H9 (cell line): ENCODE results near the gene SHB. TPM values are rescaled to one million over a fixed set of nuclear protein-coding genes. Genes with fewer than 3 reads are reported as not detected.
A peak's percentile ranks its signal among the peaks of the same experiment; 100 is the strongest.

Source experiments
- DNase-seq: peaks from one replicate; pipeline ENCODE4 v3.0.0-alpha.2; 2017
- H2AFZ ChIP-seq: one replicate; pipeline ENCODE4 v1.6.1; 2013; ENCODE audit warnings: mild to moderate bottlenecking, low read length, control low read depth, moderate library complexity
- H2AK5ac ChIP-seq: 2 replicates; pipeline ENCODE4 v1.6.1; 2013; ENCODE audit warnings: low read length, control low read depth, mixed read lengths; ENCODE audit not compliant: insufficient read length
- H2BK120ac ChIP-seq: one replicate; pipeline ENCODE4 v1.6.1; 2013; ENCODE audit warnings: low read depth, mild to moderate bottlenecking, low read length, control low read depth, inconsistent platforms; ENCODE audit not compliant: poor library complexity, severe bottlenecking
- H2BK12ac ChIP-seq: 2 replicates; pipeline ENCODE4 v1.6.1; 2013; ENCODE audit warnings: low read length, control low read depth, mixed read lengths, low read depth; ENCODE audit not compliant: insufficient read length
- H2BK15ac ChIP-seq: 2 replicates; pipeline ENCODE4 v1.6.1; 2013; ENCODE audit warnings: low read depth, low read length, control low read depth
- H2BK20ac ChIP-seq: one replicate; pipeline ENCODE4 v1.6.1; 2013; ENCODE audit warnings: low read depth, mild to moderate bottlenecking, low read length, control low read depth, inconsistent platforms; ENCODE audit not compliant: poor library complexity, severe bottlenecking
- H2BK5ac ChIP-seq: 2 replicates; pipeline ENCODE4 v1.6.1; 2013; ENCODE audit warnings: low read length, control low read depth, mixed read lengths; ENCODE audit not compliant: insufficient read length
- H3K14ac ChIP-seq: 2 replicates; pipeline ENCODE4 v1.6.1; 2013; ENCODE audit warnings: low read length, control low read depth; ENCODE audit not compliant: insufficient read depth
- H3K18ac ChIP-seq: 2 replicates; pipeline ENCODE4 v1.6.1; 2013; ENCODE audit warnings: low read depth, mild to moderate bottlenecking, mixed read lengths, low read length, control low read depth; ENCODE audit not compliant: insufficient read length
- H3K23ac ChIP-seq: 2 replicates; pipeline ENCODE4 v1.6.1; 2013; ENCODE audit warnings: low read length, control low read depth, mixed read lengths, low read depth; ENCODE audit not compliant: insufficient read length
- H3K23me2 ChIP-seq: 2 replicates; pipeline ENCODE4 v1.6.1; 2013; ENCODE audit warnings: low read depth, mild to moderate bottlenecking, mixed read lengths, low read length, control low read depth; ENCODE audit not compliant: insufficient read length, poor library complexity, severe bottlenecking
- H3K27ac ChIP-seq: 2 replicates; pipeline ENCODE4 v1.5.1; 2013; ENCODE audit warnings: low read length, control low read depth, mixed read lengths, low read depth; ENCODE audit not compliant: insufficient read length
- H3K27me3 ChIP-seq: 2 replicates; pipeline ENCODE4 v1.6.1; 2013; ENCODE audit warnings: low read length, control low read depth, inconsistent platforms; ENCODE audit not compliant: insufficient read depth
- H3K4ac ChIP-seq: 2 replicates; pipeline ENCODE4 v1.6.1; 2013; ENCODE audit warnings: low read depth, mild to moderate bottlenecking, control low read depth, inconsistent platforms, low read length, moderate library complexity
- H3K4me1 ChIP-seq: 2 replicates; pipeline ENCODE4 v1.6.1; 2013; ENCODE audit warnings: low read length, control low read depth, inconsistent platforms; ENCODE audit not compliant: insufficient read depth
- H3K4me2 ChIP-seq: 2 replicates; pipeline ENCODE4 v1.6.1; 2013; ENCODE audit warnings: low read length, control low read depth, mixed read lengths; ENCODE audit not compliant: insufficient read length, insufficient read depth
- H3K56ac ChIP-seq: 2 replicates; pipeline ENCODE4 v1.6.1; 2013; ENCODE audit warnings: low read depth, mild to moderate bottlenecking, mixed read lengths, low read length, control low read depth; ENCODE audit not compliant: insufficient read length
- H3K79me1 ChIP-seq: 2 replicates; pipeline ENCODE4 v1.6.1; 2013; ENCODE audit warnings: low read depth, mild to moderate bottlenecking, moderate library complexity, low read length, control low read depth, inconsistent platforms; ENCODE audit not compliant: insufficient read depth, poor library complexity, severe bottlenecking
- H3K79me2 ChIP-seq: 2 replicates; pipeline ENCODE4 v1.6.1; 2013; ENCODE audit warnings: low read length, control low read depth, inconsistent platforms; ENCODE audit not compliant: insufficient read depth
- H3K9ac ChIP-seq: 2 replicates; pipeline ENCODE4 v1.6.1; 2013; ENCODE audit warnings: low read length, control low read depth, mixed read lengths; ENCODE audit not compliant: insufficient read length; ENCODE audit errors: extremely low read depth
- H3K9me3 ChIP-seq: one replicate; pipeline ENCODE4 v1.6.1; 2013; ENCODE audit warnings: low read depth, low read length, inconsistent platforms; ENCODE audit not compliant: control insufficient read depth
- H3T11ph ChIP-seq: one replicate; pipeline ENCODE4 v1.6.1; 2013; ENCODE audit warnings: mild to moderate bottlenecking, low read length, control low read depth, inconsistent platforms
- H4K20me1 ChIP-seq: one replicate; pipeline ENCODE4 v1.6.1; 2013; ENCODE audit not compliant: control insufficient read depth, insufficient read length, insufficient read depth
- H4K5ac ChIP-seq: 2 replicates; pipeline ENCODE4 v1.6.1; 2013; ENCODE audit warnings: low read depth, mild to moderate bottlenecking, mixed read lengths, low read length, control low read depth; ENCODE audit not compliant: insufficient read length
- H4K8ac ChIP-seq: replicated peaks from 2 replicates; pipeline ENCODE4 v1.6.1; 2013; ENCODE audit warnings: low read length, control low read depth, mixed read lengths, low read depth; ENCODE audit not compliant: insufficient read length
- H4K91ac ChIP-seq: 2 replicates; pipeline ENCODE4 v1.6.1; 2013; ENCODE audit warnings: low read depth, mild to moderate bottlenecking, moderate library complexity, mixed read lengths, low read length, control low read depth; ENCODE audit not compliant: insufficient read length
- H3K27ac Mint-ChIP-seq, 3 experiments: 2 replicates in 2 of 3; 3 replicates in 1 of 3; pipeline ENCODE4 v1.8.0; 2020 to 2021; ENCODE audit warnings: mixed read lengths in 3 of 3, mild to moderate bottlenecking in 1 of 3, moderate library complexity in 1 of 3
- H3K27me3 Mint-ChIP-seq: 2 replicates; pipeline ENCODE4 v1.8.0; 2021; ENCODE audit warnings: low read depth, mild to moderate bottlenecking, moderate library complexity, mixed read lengths
- H3K36me3 Mint-ChIP-seq, 3 experiments: 2 replicates in 2 of 3; 3 replicates in 1 of 3; pipeline ENCODE4 v1.8.0; 2020 to 2021; ENCODE audit warnings: low read depth in 3 of 3, mixed read lengths in 3 of 3; ENCODE audit not compliant: insufficient read depth in 1 of 3
- H3K4me1 Mint-ChIP-seq, 2 experiments: 2 replicates each; pipeline ENCODE4 v1.8.0; 2020; ENCODE audit warnings: mixed read lengths in 2 of 2
- H3K4me3 Mint-ChIP-seq, 2 experiments: 2 replicates in 1 of 2; 3 replicates in 1 of 2; pipeline ENCODE4 v1.8.0; 2020 to 2021; ENCODE audit warnings: mild to moderate bottlenecking in 2 of 2, mixed read lengths in 2 of 2, moderate library complexity in 1 of 2
- H3K9me3 Mint-ChIP-seq, 2 experiments: 2 replicates in 1 of 2; 3 replicates in 1 of 2; pipeline ENCODE4 v1.8.0; 2020; ENCODE audit warnings: mild to moderate bottlenecking in 2 of 2, mixed read lengths in 2 of 2, moderate library complexity in 1 of 2
- CTCF ChIP-seq: fragments of 200-600 bp; sonication (generic); conservative IDR thresholded peaks from 3 replicates; pipeline ENCODE4 v1.8.0; 2021; ENCODE audit warnings: antibody characterized with exemption, mild to moderate bottlenecking
- WGBS: extraction: QIAGEN DNeasy Blood & Tissue Kit; methylation state at CpG from one replicate; pipeline ENCODE4 v1.1.7; 2013; ENCODE audit warnings: missing lambda C conversion rate, low lambda C conversion rate, mixed read lengths; ENCODE audit not compliant: insufficient read length; ENCODE audit errors: extremely low coverage; 5-methylcytosine and 5-hydroxymethylcytosine counted together
- total RNA-seq: library from RNA; stranded (reverse); gene quantifications from 2 replicates; pipeline ENCODE4 v1.2.1, GENCODE V29; 2021

The SHB gene
- total RNA-seq, 1 experiment from 2014 or later, result 14.6 TPM

- Histone ChIP-seq H3K9ac (no peak overlapping the region), H2BK15ac (no peak overlapping the region), H3K27ac (no peak overlapping the region), H2BK120ac (no peak overlapping the region), H3K56ac (no peak overlapping the region), H2AFZ (no peak overlapping the region), H2BK20ac (no peak overlapping the region), H2BK12ac (no peak overlapping the region), H3K27me3 (no peaks in the 10 kb centered on the region), H4K20me1 (no peaks in the 10 kb centered on the region), H3K18ac (no peak overlapping the region), H2AK5ac (no peak overlapping the region), H4K8ac (no peak overlapping the region), H4K91ac (no peak overlapping the region), H4K5ac (no peak overlapping the region), H3K14ac (no peak overlapping the region), H3K79me1 (no peaks in the 10 kb centered on the region), H3K9me3 (no peaks in the 10 kb centered on the region), H3K23me2 (no peaks in the 10 kb centered on the region), H3T11ph (no peak overlapping the region), H3K4ac (no peak overlapping the region), H3K79me2 (no peaks in the 10 kb centered on the region), H2BK5ac (no peak overlapping the region), H3K4me2 (no peak overlapping the region), H3K23ac (no peak overlapping the region), H3K4me1 (no peaks in the 10 kb centered on the region; the same call in 1 of the 2 replicates)
- WGBS, result no CpG with 5 or more reads among the region's 16 CpGs
- Mint-ChIP-seq H3K27me3 (no peaks in the 10 kb centered on the region; the same call in 1 of the 2 replicates), H3K9me3 (no peaks in the 10 kb centered on the region), H3K27ac (peak overlapping the region in 1 of 3 experiments; percentile 40; a peak in 1 of 7 replicates), H3K4me3 (no peak overlapping the region), H3K4me1 (peaks cover 50 to 59% of the 10 kb centered on the region in 2 experiments), H3K36me3 (peaks cover 0 to 8% (median 0%) of the 10 kb centered on the region in 3 experiments; a peak in 1 of 7 replicates)
- DNase-seq, result no peak
- TF ChIP-seq CTCF, result no peak
Measured at GRCh38 chr9:37919246-37919955, 149.6 kb downstream of the SHB start.
